Measurements from ENCODE around the gene COQ8A.

COQ8A gene

GRCh38 chr1:226984521-226985238 lies 44.6 kb downstream of the COQ8A start:
- Mint-ChIP-seq H3K36me3 (ENCODE audit: low read depth) (peaks cover 19% of the 10 kb centered on the region), H3K4me1 (peaks cover 42% of the 10 kb centered on the region), H3K9me3 (no peaks in the 10 kb centered on the region), H3K27ac (no peak overlapping the region), H3K4me3 (no peak overlapping the region), H3K27me3 (ENCODE audit: low read depth, poor library complexity) (no peaks in the 10 kb centered on the region)
- no peak for TF ChIP-seq CTCF (IDR thresholded peaks at IDR 0.05)
- DNase-seq, result no peak

- no peak for TF ChIP-seq CTCF (IDR thresholded peaks at IDR 0.05)
- Mint-ChIP-seq H3K4me1 (peaks cover 48% of the 10 kb centered on the region), H3K9me3 (no peaks in the 10 kb centered on the region), H3K36me3 (ENCODE audit: low read depth) (peaks cover 19% of the 10 kb centered on the region), H3K27ac (peak overlapping the region; percentile 87), H3K4me3 (no peak overlapping the region), H3K27me3 (ENCODE audit: low read depth, poor library complexity) (no peaks in the 10 kb centered on the region)
- no peak for DNase-seq
Observed at GRCh38 chr1:226985239-226985838, 45.2 kb downstream of the COQ8A start.

GRCh38 chr1:226985839-226986463 lies 45.9 kb downstream of the COQ8A start:
- H3K4me3 Mint-ChIP-seq, result no peak overlapping the region
- peaks cover 19% of the 10 kb centered on the region for H3K36me3 Mint-ChIP-seq (ENCODE audit: low read depth)
- no peak for TF ChIP-seq CTCF (IDR thresholded peaks at IDR 0.05)
- peaks cover 55% of the 10 kb centered on the region for H3K4me1 Mint-ChIP-seq
- DNase-seq, result no peak
- H3K27ac Mint-ChIP-seq, result peak overlapping the region; percentile 87
- H3K27me3 Mint-ChIP-seq (ENCODE audit: low read depth, poor library complexity), result no peaks in the 10 kb centered on the region
- no peaks in the 10 kb centered on the region for H3K9me3 Mint-ChIP-seq

- H3K27ac Mint-ChIP-seq, result peak overlapping the region; percentile 68
- no peaks in the 10 kb centered on the region for H3K27me3 Mint-ChIP-seq (ENCODE audit: low read depth, poor library complexity)
- peaks cover 61% of the 10 kb centered on the region for H3K4me1 Mint-ChIP-seq
- no peak overlapping the region for H3K4me3 Mint-ChIP-seq
- H3K36me3 Mint-ChIP-seq (ENCODE audit: low read depth), result peaks cover 19% of the 10 kb centered on the region
- DNase-seq, result no peak
- H3K9me3 Mint-ChIP-seq, result no peaks in the 10 kb centered on the region
- TF ChIP-seq CTCF (IDR thresholded peaks at IDR 0.05), result no peak
Observed at GRCh38 chr1:226986496-226987178, 46.5 kb downstream of the COQ8A start.

GRCh38 chr1:226987179-226987536 lies 47.1 kb downstream of the COQ8A start:
- H3K4me3 Mint-ChIP-seq, result no peak overlapping the region
- peaks cover 64% of the 10 kb centered on the region for H3K4me1 Mint-ChIP-seq
- no peak for TF ChIP-seq CTCF (IDR thresholded peaks at IDR 0.05)
- peaks cover 19% of the 10 kb centered on the region for H3K36me3 Mint-ChIP-seq (ENCODE audit: low read depth)
- H3K27me3 Mint-ChIP-seq (ENCODE audit: low read depth, poor library complexity), result no peaks in the 10 kb centered on the region
- no peak for DNase-seq
- peak overlapping the region; percentile 68 for H3K27ac Mint-ChIP-seq
- H3K9me3 Mint-ChIP-seq, result no peaks in the 10 kb centered on the region
